Activated T-cell treated with anti-CD3 and anti-CD28 coated beads, Interleukin-2, amount 50 U/mL, for 24 hours (primary cell): ENCODE measurements around the gene DDA1.

Source experiments
- DNase-seq: peaks from one replicate; pipeline ENCODE4 v3.0.0-alpha.2; 2020
- H3K27ac Mint-ChIP-seq: 2 replicates; pipeline ENCODE4 v1.8.0; 2020; ENCODE audit warnings: mild to moderate bottlenecking, mixed read lengths
- H3K27me3 Mint-ChIP-seq: 2 replicates; pipeline ENCODE4 v1.8.0; 2020; ENCODE audit warnings: mixed read lengths
- H3K36me3 Mint-ChIP-seq: 2 replicates; pipeline ENCODE4 v1.8.0; 2020; ENCODE audit warnings: low read depth, mixed read lengths
- H3K4me1 Mint-ChIP-seq: 2 replicates; pipeline ENCODE4 v1.8.0; 2020; ENCODE audit warnings: low read depth, mixed read lengths
- H3K4me3 Mint-ChIP-seq: 2 replicates; pipeline ENCODE4 v1.8.0; 2020; ENCODE audit warnings: mild to moderate bottlenecking, moderate library complexity, mixed read lengths
- H3K9me3 Mint-ChIP-seq: 2 replicates; pipeline ENCODE4 v1.8.0; 2020; ENCODE audit warnings: mixed read lengths

Gene DDA1

GRCh38 chr19:17336872-17337674, 27.7 kb downstream of the DDA1 start, which contains the start of gene GTPBP3:
GTPBP3 (plus strand) TSS chr19:17337553; CDS start chr19:17337612, 59 bp downstream.
- Mint-ChIP-seq H3K27ac (peak within 1 kb of the TSS; percentile 98), H3K9me3 (no peaks in the 10 kb centered on the region), H3K36me3 (peaks cover 47% of the 10 kb centered on the region), H3K4me1 (peaks cover 46% of the 10 kb centered on the region), H3K27me3 (no peaks in the 10 kb centered on the region), H3K4me3 (peak within 1 kb of the TSS; percentile 95)
- DNase-seq, result peak; percentile 94

GRCh38 chr19:17337675-17338432, 28.5 kb downstream of the DDA1 start:
- H3K27me3 Mint-ChIP-seq, result no peaks in the 10 kb centered on the region
- H3K4me1 Mint-ChIP-seq, result peaks cover 43% of the 10 kb centered on the region
- peaks cover 53% of the 10 kb centered on the region for H3K36me3 Mint-ChIP-seq
- no peak for DNase-seq
- no peaks in the 10 kb centered on the region for H3K9me3 Mint-ChIP-seq
- peak overlapping the region; percentile 95 for H3K4me3 Mint-ChIP-seq
- H3K27ac Mint-ChIP-seq, result peak overlapping the region; percentile 98

GRCh38 chr19:17338433-17339078, 29.2 kb downstream of the DDA1 start:
- no peak for DNase-seq
- no peaks in the 10 kb centered on the region for H3K9me3 Mint-ChIP-seq
- peaks cover 38% of the 10 kb centered on the region for H3K4me1 Mint-ChIP-seq
- H3K4me3 Mint-ChIP-seq, result peak overlapping the region; percentile 95
- peaks cover 54% of the 10 kb centered on the region for H3K36me3 Mint-ChIP-seq
- no peaks in the 10 kb centered on the region for H3K27me3 Mint-ChIP-seq
- H3K27ac Mint-ChIP-seq, result no peak overlapping the region

GRCh38 chr19:17339088-17339741, 29.9 kb downstream of the DDA1 start:
- H3K4me1 Mint-ChIP-seq, result peaks cover 33% of the 10 kb centered on the region
- no peak overlapping the region for H3K27ac Mint-ChIP-seq
- H3K9me3 Mint-ChIP-seq, result no peaks in the 10 kb centered on the region
- DNase-seq, result peak; percentile 68
- peak overlapping the region; percentile 95 for H3K4me3 Mint-ChIP-seq
- peaks cover 59% of the 10 kb centered on the region for H3K36me3 Mint-ChIP-seq
- H3K27me3 Mint-ChIP-seq, result no peaks in the 10 kb centered on the region

GRCh38 chr19:17340302-17340870, 31.0 kb downstream of the DDA1 start:
- Mint-ChIP-seq H3K27me3 (no peaks in the 10 kb centered on the region), H3K4me1 (peaks cover 26% of the 10 kb centered on the region), H3K27ac (no peak overlapping the region), H3K36me3 (peaks cover 60% of the 10 kb centered on the region), H3K4me3 (no peak overlapping the region), H3K9me3 (no peaks in the 10 kb centered on the region)
- no peak for DNase-seq

- Mint-ChIP-seq H3K4me3 (no peak overlapping the region), H3K27me3 (no peaks in the 10 kb centered on the region), H3K27ac (no peak overlapping the region), H3K9me3 (no peaks in the 10 kb centered on the region), H3K4me1 (peaks cover 23% of the 10 kb centered on the region), H3K36me3 (peaks cover 60% of the 10 kb centered on the region)
- DNase-seq, result no peak
These were observed 31.6 kb downstream of the DDA1 start for GRCh38 chr19:17340871-17341357.

GRCh38 chr19:17341386-17341785, 32.0 kb downstream of the DDA1 start:
- H3K4me3 Mint-ChIP-seq, result no peak overlapping the region
- no peaks in the 10 kb centered on the region for H3K9me3 Mint-ChIP-seq
- no peak for DNase-seq
- peaks cover 60% of the 10 kb centered on the region for H3K36me3 Mint-ChIP-seq
- H3K4me1 Mint-ChIP-seq, result peaks cover 25% of the 10 kb centered on the region
- no peak overlapping the region for H3K27ac Mint-ChIP-seq
- H3K27me3 Mint-ChIP-seq, result no peaks in the 10 kb centered on the region

GRCh38 chr19:17341845-17342244, 32.5 kb downstream of the DDA1 start:
- Mint-ChIP-seq H3K27ac (no peak overlapping the region), H3K9me3 (no peaks in the 10 kb centered on the region), H3K27me3 (no peaks in the 10 kb centered on the region), H3K36me3 (peaks cover 55% of the 10 kb centered on the region), H3K4me3 (no peak overlapping the region), H3K4me1 (peaks cover 23% of the 10 kb centered on the region)
- DNase-seq, result no peak

GRCh38 chr19:17346109-17346671, 36.8 kb downstream of the DDA1 start:
- Mint-ChIP-seq H3K27ac (no peak overlapping the region), H3K4me3 (no peak overlapping the region)

GRCh38 chr19:17347361-17347760, 38.0 kb downstream of the DDA1 start:
- no peak overlapping the region for H3K27ac Mint-ChIP-seq
- no peak overlapping the region for H3K4me3 Mint-ChIP-seq
- peaks cover 35% of the 10 kb centered on the region for H3K27me3 Mint-ChIP-seq

More at GRCh38 chr19:17346109-17346671, 36.8 kb downstream of the DDA1 start:
- peaks cover 6% of the 10 kb centered on the region for H3K4me1 Mint-ChIP-seq
- H3K9me3 Mint-ChIP-seq, result no peaks in the 10 kb centered on the region
- H3K36me3 Mint-ChIP-seq, result peaks cover 21% of the 10 kb centered on the region
- DNase-seq, result peak; percentile 88
- peaks cover 27% of the 10 kb centered on the region for H3K27me3 Mint-ChIP-seq

GRCh38 chr19:17347877-17348276, 38.5 kb downstream of the DDA1 start:
- H3K9me3 Mint-ChIP-seq, result no peaks in the 10 kb centered on the region
- H3K27me3 Mint-ChIP-seq, result peaks cover 37% of the 10 kb centered on the region

More at GRCh38 chr19:17347361-17347760, 38.0 kb downstream of the DDA1 start:
- no peak for DNase-seq
- H3K4me1 Mint-ChIP-seq, result peaks cover 10% of the 10 kb centered on the region
- H3K9me3 Mint-ChIP-seq, result no peaks in the 10 kb centered on the region
- H3K36me3 Mint-ChIP-seq, result peaks cover 11% of the 10 kb centered on the region

GRCh38 chr19:17348700-17349099, 39.3 kb downstream of the DDA1 start:
- H3K9me3 Mint-ChIP-seq, result no peaks in the 10 kb centered on the region
- H3K4me3 Mint-ChIP-seq, result no peak overlapping the region
- no peak for DNase-seq
- no peak overlapping the region for H3K27ac Mint-ChIP-seq
- H3K36me3 Mint-ChIP-seq, result peaks cover 5% of the 10 kb centered on the region
- H3K4me1 Mint-ChIP-seq, result peaks cover 10% of the 10 kb centered on the region
- H3K27me3 Mint-ChIP-seq, result peaks cover 37% of the 10 kb centered on the region

More at GRCh38 chr19:17347877-17348276, 38.5 kb downstream of the DDA1 start:
- H3K4me1 Mint-ChIP-seq, result peaks cover 10% of the 10 kb centered on the region
- peaks cover 6% of the 10 kb centered on the region for H3K36me3 Mint-ChIP-seq
- H3K4me3 Mint-ChIP-seq, result no peak overlapping the region
- no peak for DNase-seq
- no peak overlapping the region for H3K27ac Mint-ChIP-seq

- no peak overlapping the region for H3K4me3 Mint-ChIP-seq
- H3K36me3 Mint-ChIP-seq, result no peaks in the 10 kb centered on the region
- peaks cover 37% of the 10 kb centered on the region for H3K27me3 Mint-ChIP-seq
- H3K9me3 Mint-ChIP-seq, result no peaks in the 10 kb centered on the region
- no peak for DNase-seq
- H3K27ac Mint-ChIP-seq, result no peak overlapping the region
- H3K4me1 Mint-ChIP-seq, result peaks cover 5% of the 10 kb centered on the region
These were observed 42.6 kb downstream of the DDA1 start for GRCh38 chr19:17351815-17352435.
